ENCODE measurements around the gene RUVBL2.
A peak's percentile ranks its signal among the peaks of the same experiment; 100 is the strongest.

RUVBL2 gene

DNA sequence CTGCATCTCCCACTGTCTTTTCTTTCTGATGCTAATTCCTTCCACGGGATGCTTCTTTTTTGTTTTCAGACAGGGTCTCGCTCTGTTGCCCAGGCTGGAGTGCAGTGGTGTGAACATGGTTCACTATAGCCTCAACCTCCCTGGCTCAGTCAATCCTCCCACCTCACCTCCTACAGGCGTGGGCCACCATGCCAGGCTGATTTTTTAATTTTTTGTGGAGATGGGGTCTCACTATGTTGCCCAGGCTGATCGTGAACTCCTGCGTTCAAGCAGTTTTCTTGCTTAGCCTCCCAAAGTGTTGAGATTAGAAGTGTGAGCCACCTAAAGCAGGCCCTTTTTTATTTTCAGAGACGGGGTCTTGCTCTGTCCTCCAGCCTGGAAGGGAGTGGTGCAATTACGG, 5.4 kb upstream of the RUVBL2 start:
- peaks cover 2 to 56% (median 44%) of the 10 kb centered on the region in 5 donors for H3K4me1 ChIP-seq (ENCODE audit: control insufficient read depth in 5 of 5, insufficient read depth in 5 of 5, low read length in 5 of 5)
- H3K9me3 ChIP-seq (ENCODE audit: control insufficient read depth in 5 of 5, low read length in 5 of 5): no peaks in the 10 kb centered on the region
- no peaks in the 10 kb centered on the region for H3K27me3 ChIP-seq (ENCODE audit: control insufficient read depth in 5 of 5, insufficient read depth in 4 of 5, low read length in 5 of 5)
- no peak overlapping the region for H3K9ac ChIP-seq (ENCODE audit: low read length in 5 of 5)
- H3K27ac ChIP-seq (ENCODE audit: low read depth, low read length): no peak overlapping the region
- peaks cover 3 to 46% (median 38%) of the 10 kb centered on the region in 5 donors for H3K36me3 ChIP-seq (ENCODE audit: control insufficient read depth in 5 of 5, insufficient read depth in 5 of 5, low read length in 5 of 5)
- H3K4me3 ChIP-seq (ENCODE audit: low read depth in 1 of 5, low read length in 5 of 5): no peak overlapping the region

DNA sequence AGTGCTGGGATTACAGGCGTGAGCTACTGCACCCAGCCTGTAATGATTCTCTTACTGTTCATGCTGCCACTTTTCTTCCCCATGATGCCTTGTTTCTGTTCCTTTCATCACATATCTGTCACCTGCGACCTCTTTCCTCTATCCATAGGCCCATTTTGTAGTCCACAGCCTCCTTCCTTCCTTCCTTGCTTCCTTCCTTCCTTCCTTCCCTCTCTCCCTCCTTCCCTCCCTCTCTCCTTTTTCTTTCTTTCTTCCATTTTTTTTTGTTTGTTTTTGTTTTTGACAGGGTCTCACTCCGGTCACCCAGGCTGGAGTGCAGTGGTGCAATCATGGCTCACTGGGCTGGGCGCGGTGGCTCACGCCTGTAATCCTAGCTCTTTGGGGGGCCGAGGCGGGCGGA, 4.8 kb upstream of the RUVBL2 start:
- Histone ChIP-seq H3K27ac (ENCODE audit: low read depth, low read length) (no peak overlapping the region), H3K4me1 (ENCODE audit: control insufficient read depth in 5 of 5, insufficient read depth in 5 of 5, low read length in 5 of 5) (peaks cover 4 to 57% (median 46%) of the 10 kb centered on the region in 5 donors), H3K9me3 (ENCODE audit: control insufficient read depth in 5 of 5, low read length in 5 of 5) (no peaks in the 10 kb centered on the region), H3K4me3 (ENCODE audit: low read depth in 1 of 5, low read length in 5 of 5) (no peak overlapping the region), H3K27me3 (ENCODE audit: control insufficient read depth in 5 of 5, insufficient read depth in 4 of 5, low read length in 5 of 5) (no peaks in the 10 kb centered on the region), H3K9ac (ENCODE audit: low read length in 5 of 5) (peak overlapping the region in 1 of 5 donors; percentile 11), H3K36me3 (ENCODE audit: control insufficient read depth in 5 of 5, insufficient read depth in 5 of 5, low read length in 5 of 5) (peaks cover 0 to 40% (median 32%) of the 10 kb centered on the region in 5 donors)

DNA sequence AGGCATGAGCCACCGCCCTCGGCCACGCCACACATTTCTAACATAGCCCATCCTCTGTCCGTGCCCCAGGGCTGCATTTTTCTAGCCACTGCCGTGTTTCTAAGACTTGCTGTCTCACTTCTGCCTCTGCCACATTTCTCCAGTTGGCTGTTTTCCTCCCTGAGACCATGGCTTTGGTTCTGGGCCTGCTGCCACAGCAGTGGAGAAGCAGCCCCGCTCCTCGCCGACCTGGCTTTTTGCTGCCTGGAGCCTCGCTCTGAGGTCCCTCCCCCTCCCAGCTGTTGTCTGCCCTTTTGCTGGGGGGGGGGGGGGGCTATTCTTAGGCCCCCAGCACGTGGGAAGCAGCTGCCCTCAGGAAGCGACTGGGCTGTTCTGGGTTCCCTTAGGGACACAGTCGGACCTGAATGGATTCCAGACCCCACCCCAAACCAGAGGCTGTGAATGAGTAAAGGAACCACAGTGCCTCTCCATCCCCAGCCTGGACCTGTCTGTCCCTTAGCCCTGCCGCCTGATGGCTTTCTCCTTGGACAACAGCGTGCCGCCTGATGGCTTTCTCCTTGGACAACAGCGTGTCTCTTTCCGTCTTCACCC, 3.9 kb upstream of the RUVBL2 start:
- Histone ChIP-seq H3K4me1 (ENCODE audit: control insufficient read depth in 5 of 5, insufficient read depth in 5 of 5, low read length in 5 of 5) (peaks cover 6 to 64% (median 54%) of the 10 kb centered on the region in 5 donors), H3K4me3 (ENCODE audit: low read depth in 1 of 5, low read length in 5 of 5) (peak overlapping the region in 1 of 5 donors; percentile 53), H3K27me3 (ENCODE audit: control insufficient read depth in 5 of 5, insufficient read depth in 4 of 5, low read length in 5 of 5) (no peaks in the 10 kb centered on the region), H3K9me3 (ENCODE audit: control insufficient read depth in 5 of 5, low read length in 5 of 5) (no peaks in the 10 kb centered on the region), H3K9ac (ENCODE audit: low read length in 5 of 5) (no peak overlapping the region), H3K36me3 (ENCODE audit: control insufficient read depth in 5 of 5, insufficient read depth in 5 of 5, low read length in 5 of 5) (peaks cover 0 to 38% (median 29%) of the 10 kb centered on the region in 5 donors), H3K27ac (ENCODE audit: low read depth, low read length) (peak overlapping the region; percentile 98)

DNA sequence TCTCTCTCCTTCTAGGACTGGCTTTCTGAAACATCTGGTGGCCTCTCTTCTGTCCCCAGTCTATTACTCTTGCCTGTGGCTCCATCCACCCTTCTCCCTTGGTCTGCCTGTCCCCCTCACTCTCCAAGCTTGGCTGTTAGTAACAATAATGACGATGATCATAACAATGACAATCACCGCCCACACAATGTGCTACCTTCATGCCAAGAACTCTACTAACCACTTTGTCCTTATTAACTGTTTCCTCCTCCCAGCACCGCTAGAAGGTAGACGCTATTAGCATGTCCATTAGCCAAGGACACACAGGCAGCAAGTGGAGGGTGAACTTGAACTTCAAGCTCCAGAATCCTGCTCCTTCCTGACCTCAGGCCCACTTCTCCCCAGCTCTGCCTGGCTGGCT, 3.3 kb upstream of the RUVBL2 start:
- peaks cover 6 to 64% (median 54%) of the 10 kb centered on the region in 5 donors for H3K4me1 ChIP-seq (ENCODE audit: control insufficient read depth in 5 of 5, insufficient read depth in 5 of 5, low read length in 5 of 5)
- no peaks in the 10 kb centered on the region for H3K27me3 ChIP-seq (ENCODE audit: control insufficient read depth in 5 of 5, insufficient read depth in 4 of 5, low read length in 5 of 5)
- peak overlapping the region in 1 of 5 donors; percentile 53 for H3K4me3 ChIP-seq (ENCODE audit: low read depth in 1 of 5, low read length in 5 of 5)
- H3K9ac ChIP-seq (ENCODE audit: low read length in 5 of 5): peak overlapping the region in 2 of 5 donors; percentile 54 to 95
- H3K9me3 ChIP-seq (ENCODE audit: control insufficient read depth in 5 of 5, low read length in 5 of 5): no peaks in the 10 kb centered on the region
- H3K36me3 ChIP-seq (ENCODE audit: control insufficient read depth in 5 of 5, insufficient read depth in 5 of 5, low read length in 5 of 5): peaks cover 0 to 32% (median 23%) of the 10 kb centered on the region in 5 donors
- peak overlapping the region; percentile 98 for H3K27ac ChIP-seq (ENCODE audit: low read depth, low read length)

DNA sequence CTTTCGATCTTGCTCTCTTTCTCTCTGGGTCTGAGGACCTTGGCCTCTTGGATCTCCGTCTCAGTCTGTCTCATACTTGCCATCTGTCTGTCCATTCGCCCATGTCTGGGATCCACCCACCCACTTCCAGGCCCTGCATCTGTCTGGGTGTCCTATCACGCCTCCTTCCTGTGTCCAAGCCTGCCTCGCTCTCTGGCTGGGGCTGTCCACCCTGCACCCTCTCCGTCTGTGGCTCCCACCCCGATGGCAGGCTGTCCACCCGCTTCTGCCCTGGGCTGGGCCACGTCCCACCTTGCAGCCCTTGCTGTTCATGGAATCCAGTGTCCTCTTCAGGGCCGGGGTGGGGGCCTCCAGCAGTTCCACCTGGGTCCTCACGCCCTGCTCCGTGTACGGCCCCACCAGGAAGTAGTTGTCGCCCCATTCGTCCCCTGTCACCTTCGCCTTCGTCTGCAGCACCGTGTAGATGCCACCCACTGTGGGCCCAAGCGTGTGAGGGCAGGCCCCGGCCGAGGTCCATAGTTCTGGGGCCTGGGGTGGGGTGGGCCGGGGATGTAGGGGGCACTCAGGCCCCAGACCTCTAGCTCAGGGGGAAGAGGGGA, 2.6 kb upstream of the RUVBL2 start:
- peaks cover 0 to 25% (median 16%) of the 10 kb centered on the region in 5 donors for H3K36me3 ChIP-seq (ENCODE audit: control insufficient read depth in 5 of 5, insufficient read depth in 5 of 5, low read length in 5 of 5)
- H3K27ac ChIP-seq (ENCODE audit: low read depth, low read length): peak overlapping the region; percentile 98
- peak overlapping the region in 4 of 5 donors; percentile 91 to 97 (median 97) for H3K4me3 ChIP-seq (ENCODE audit: low read depth in 1 of 5, low read length in 5 of 5)
- H3K9me3 ChIP-seq (ENCODE audit: control insufficient read depth in 5 of 5, low read length in 5 of 5): no peaks in the 10 kb centered on the region
- peak overlapping the region in 4 of 5 donors; percentile 86 to 99 (median 94) for H3K9ac ChIP-seq (ENCODE audit: low read length in 5 of 5)
- H3K4me1 ChIP-seq (ENCODE audit: control insufficient read depth in 5 of 5, insufficient read depth in 5 of 5, low read length in 5 of 5): peaks cover 6 to 59% (median 50%) of the 10 kb centered on the region in 5 donors
- H3K27me3 ChIP-seq (ENCODE audit: control insufficient read depth in 5 of 5, insufficient read depth in 4 of 5, low read length in 5 of 5): no peaks in the 10 kb centered on the region

DNA sequence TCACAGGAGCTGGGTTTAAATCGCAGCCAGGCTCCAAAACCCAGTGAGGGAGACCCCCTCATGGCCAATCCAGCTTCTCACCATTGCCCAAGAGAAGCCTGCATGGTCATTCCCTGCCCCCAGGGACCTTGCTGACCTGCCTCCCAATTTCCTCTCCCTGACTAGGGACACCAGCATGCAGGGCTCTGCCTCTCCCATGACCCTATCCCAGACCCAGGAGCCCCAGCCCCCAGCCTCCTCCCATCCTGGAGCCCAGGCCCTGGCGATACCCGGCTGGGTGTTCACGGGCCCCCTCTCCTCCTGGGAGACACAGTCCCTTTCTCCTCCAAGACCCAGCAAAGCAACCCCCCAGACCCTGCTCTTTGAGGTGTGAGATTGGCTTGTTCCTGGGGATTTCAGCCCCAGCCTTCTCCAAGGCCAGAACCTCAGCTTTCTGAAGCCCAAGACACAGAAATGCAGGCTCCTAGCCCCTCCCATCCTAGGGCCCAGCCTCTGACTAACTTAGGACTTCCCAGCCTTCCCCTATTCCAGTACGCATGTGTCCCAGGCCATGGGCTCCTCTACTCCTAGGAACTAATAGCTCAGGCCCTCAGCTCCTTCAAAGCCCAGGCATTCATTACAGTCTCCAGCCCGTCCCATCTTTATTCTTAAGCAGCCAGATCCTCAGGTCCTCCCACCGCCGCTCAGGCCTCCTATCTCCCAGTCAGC, 1.7 kb upstream of the RUVBL2 start:
- Histone ChIP-seq H3K9me3 (ENCODE audit: control insufficient read depth in 5 of 5, low read length in 5 of 5) (no peaks in the 10 kb centered on the region), H3K27ac (ENCODE audit: low read depth, low read length) (peak overlapping the region; percentile 98), H3K4me1 (ENCODE audit: control insufficient read depth in 5 of 5, insufficient read depth in 5 of 5, low read length in 5 of 5) (peaks cover 6 to 52% (median 45%) of the 10 kb centered on the region in 5 donors), H3K9ac (ENCODE audit: low read length in 5 of 5) (peak overlapping the region; percentile 71 to 99 (median 93)), H3K27me3 (ENCODE audit: control insufficient read depth in 5 of 5, insufficient read depth in 4 of 5, low read length in 5 of 5) (no peaks in the 10 kb centered on the region), H3K4me3 (ENCODE audit: low read depth in 1 of 5, low read length in 5 of 5) (peak overlapping the region; percentile 91 to 97 (median 97)), H3K36me3 (ENCODE audit: control insufficient read depth in 5 of 5, insufficient read depth in 5 of 5, low read length in 5 of 5) (peaks cover 0 to 20% (median 13%) of the 10 kb centered on the region in 5 donors)

DNA sequence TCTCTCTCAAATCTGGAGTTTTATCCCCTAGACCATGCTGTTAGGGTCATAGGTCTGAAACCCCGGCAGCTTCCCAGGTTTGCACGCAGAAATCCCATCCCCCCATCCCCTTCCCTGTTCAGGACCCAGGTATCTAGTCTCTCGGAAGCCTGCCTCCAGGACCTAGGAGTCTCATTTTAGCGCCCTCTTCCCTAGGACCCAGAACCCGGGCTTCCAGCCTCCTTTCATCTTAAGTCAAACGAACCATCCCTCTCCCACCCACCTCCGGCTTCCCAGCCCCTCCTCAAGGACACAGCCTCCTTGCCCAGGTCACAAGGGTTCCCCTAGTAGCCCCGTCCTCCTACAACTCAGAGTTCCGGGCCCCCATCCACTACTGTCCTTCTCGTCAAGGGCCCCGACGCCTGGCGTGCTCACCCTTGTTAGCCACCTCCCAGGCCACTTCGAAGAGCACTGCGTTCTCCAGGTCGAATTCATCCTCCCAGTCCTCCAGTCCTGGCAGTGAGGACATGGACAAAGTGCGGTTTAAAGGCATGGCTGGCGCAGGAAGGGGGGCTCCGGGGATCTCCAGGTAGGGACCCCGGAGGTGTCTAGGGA, 1.0 kb upstream of the RUVBL2 start:
- Histone ChIP-seq H3K9ac (ENCODE audit: low read length in 5 of 5) (peak overlapping the region; percentile 71 to 99 (median 93)), H3K9me3 (ENCODE audit: control insufficient read depth in 5 of 5, low read length in 5 of 5) (no peaks in the 10 kb centered on the region), H3K36me3 (ENCODE audit: control insufficient read depth in 5 of 5, insufficient read depth in 5 of 5, low read length in 5 of 5) (peaks cover 0 to 18% (median 10%) of the 10 kb centered on the region in 5 donors), H3K27me3 (ENCODE audit: control insufficient read depth in 5 of 5, insufficient read depth in 4 of 5, low read length in 5 of 5) (no peaks in the 10 kb centered on the region), H3K27ac (ENCODE audit: low read depth, low read length) (peak overlapping the region; percentile 98), H3K4me1 (ENCODE audit: control insufficient read depth in 5 of 5, insufficient read depth in 5 of 5, low read length in 5 of 5) (peaks cover 6 to 52% (median 45%) of the 10 kb centered on the region in 5 donors), H3K4me3 (ENCODE audit: low read depth in 1 of 5, low read length in 5 of 5) (peak overlapping the region; percentile 91 to 97 (median 97))

DNA sequence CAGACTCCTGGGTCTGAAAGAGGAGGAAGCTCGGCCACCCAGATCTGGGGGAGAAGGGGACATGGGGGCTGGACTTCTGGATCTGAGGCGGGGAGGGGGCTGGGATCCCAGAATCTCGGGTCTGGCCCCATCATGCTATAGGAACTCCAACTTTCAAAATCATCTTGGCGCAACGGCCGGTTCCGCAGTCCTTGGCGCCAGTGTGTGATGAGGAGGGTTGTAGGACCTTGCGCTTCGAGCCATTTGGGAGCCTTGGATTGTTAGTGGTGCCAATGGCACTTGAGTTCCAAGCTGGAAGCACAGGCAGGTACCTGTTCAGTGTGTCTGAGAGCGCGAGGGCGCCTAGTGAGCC, 324 bp downstream of the RUVBL2 start:
- peaks cover 0 to 7% (median 0%) of the 10 kb centered on the region in 5 donors for H3K36me3 ChIP-seq (ENCODE audit: control insufficient read depth in 5 of 5, insufficient read depth in 5 of 5, low read length in 5 of 5)
- no peaks in the 10 kb centered on the region for H3K27me3 ChIP-seq (ENCODE audit: control insufficient read depth in 5 of 5, insufficient read depth in 4 of 5, low read length in 5 of 5)
- no peaks in the 10 kb centered on the region for H3K9me3 ChIP-seq (ENCODE audit: control insufficient read depth in 5 of 5, low read length in 5 of 5)
- peaks cover 6 to 52% (median 45%) of the 10 kb centered on the region in 5 donors for H3K4me1 ChIP-seq (ENCODE audit: control insufficient read depth in 5 of 5, insufficient read depth in 5 of 5, low read length in 5 of 5)
- peak overlapping the region; percentile 83 to 97 (median 96) for H3K4me3 ChIP-seq (ENCODE audit: low read depth in 1 of 5, low read length in 5 of 5)
- peak overlapping the region; percentile 71 to 99 (median 81) for H3K9ac ChIP-seq (ENCODE audit: low read length in 5 of 5)
- peak overlapping the region; percentile 98 for H3K27ac ChIP-seq (ENCODE audit: low read depth, low read length)

DNA sequence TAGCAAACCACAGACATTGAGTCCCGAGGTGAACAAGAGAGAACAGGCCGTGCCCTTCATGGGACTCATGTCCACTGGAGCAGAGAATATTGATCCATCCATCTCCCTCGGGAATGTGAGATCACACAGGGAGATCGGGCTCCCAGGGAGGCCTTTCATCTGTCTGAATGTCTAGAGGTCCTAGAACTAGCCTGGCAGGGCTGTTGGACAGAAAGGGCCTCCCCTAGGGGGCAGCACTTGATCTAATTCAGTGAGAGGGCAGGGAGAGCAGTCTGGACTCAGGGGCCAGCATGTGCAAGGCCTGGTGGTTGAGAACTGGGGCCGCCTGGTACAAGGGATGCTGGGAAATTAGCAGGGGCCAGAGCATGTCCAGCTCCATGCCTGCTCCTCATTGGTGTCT, 4.3 kb downstream of the RUVBL2 start:
- Histone ChIP-seq H3K9ac (ENCODE audit: low read length in 5 of 5) (no peak overlapping the region), H3K36me3 (ENCODE audit: control insufficient read depth in 5 of 5, insufficient read depth in 5 of 5, low read length in 5 of 5) (peaks cover 0 to 12% (median under 1%) of the 10 kb centered on the region in 5 donors), H3K4me1 (ENCODE audit: control insufficient read depth in 5 of 5, insufficient read depth in 5 of 5, low read length in 5 of 5) (peaks cover 4 to 16% (median 9%) of the 10 kb centered on the region in 5 donors), H3K4me3 (ENCODE audit: low read depth in 1 of 5, low read length in 5 of 5) (no peak overlapping the region), H3K9me3 (ENCODE audit: control insufficient read depth in 5 of 5, low read length in 5 of 5) (no peaks in the 10 kb centered on the region), H3K27ac (ENCODE audit: low read depth, low read length) (no peak overlapping the region), H3K27me3 (ENCODE audit: control insufficient read depth in 5 of 5, insufficient read depth in 4 of 5, low read length in 5 of 5) (no peaks in the 10 kb centered on the region)
